NCI-H1436 treated with DMSO at 0.1 percent for 48 hours (cell line): ENCODE results near the gene MALRD1.

ENCODE experiments used
- DNase-seq: peaks from one replicate; lab custom pipeline; 2025; lab: John Stamatoyannopoulos, UW

The MALRD1 gene

GRCh38 chr10:19048489-19048888 is at the start of gene MALRD1:
Gene MALRD1 (plus strand): TSS chr10:19048801. CDS start chr10:19048939, 138 bp downstream.
- DNase-seq, result no peak

DNA sequence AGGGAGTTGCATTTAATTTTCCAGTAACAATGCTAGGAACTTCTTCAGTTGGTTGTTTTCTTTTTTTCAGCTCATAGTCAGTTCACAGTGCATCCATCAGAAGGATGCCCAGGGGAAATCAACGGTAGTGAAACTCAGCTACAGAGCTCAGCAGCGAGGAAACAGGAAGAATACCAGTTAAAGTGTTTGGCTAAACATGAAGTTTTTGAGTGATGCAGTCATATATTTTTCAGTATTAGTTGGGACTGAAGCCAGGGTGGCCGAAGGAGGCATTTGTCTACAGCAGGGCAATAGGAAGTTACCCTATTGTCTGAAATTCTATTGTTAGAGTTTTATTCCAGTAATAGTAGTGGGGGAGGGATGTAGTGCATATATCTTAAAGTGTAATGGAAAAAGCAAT is 45.3 kb upstream of the MALRD1 start:
- no peak for DNase-seq

- DNase-seq, result no peak
Measured at GRCh38 chr10:19012111-19012510, 36.5 kb upstream of the MALRD1 start.

- no peak for DNase-seq
Measured at GRCh38 chr10:19014034-19014433, 34.6 kb upstream of the MALRD1 start.

DNA sequence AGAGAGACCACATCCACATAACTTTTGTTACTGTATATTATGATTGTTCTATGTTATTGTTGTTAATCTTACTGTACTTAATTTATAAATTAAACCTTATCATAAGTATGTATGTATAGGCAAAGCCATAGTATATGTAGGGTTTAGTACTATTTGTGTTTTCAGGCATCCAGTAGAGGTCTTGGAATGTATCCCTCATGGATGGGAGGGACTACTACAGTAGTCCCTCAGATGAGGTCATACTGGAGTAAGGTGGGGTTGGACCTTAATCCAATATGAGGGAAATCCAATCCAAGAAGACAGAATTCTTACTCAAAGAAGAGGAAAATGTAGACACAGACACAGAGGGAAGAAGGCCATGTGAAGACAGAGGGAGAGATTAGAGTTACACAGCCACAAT is 34.1 kb upstream of the MALRD1 start:
- no peak for DNase-seq

GRCh38 chr10:19017116-19017890 is 31.3 kb upstream of the MALRD1 start:
- DNase-seq, result no peak

- no peak for DNase-seq
Measured at GRCh38 chr10:19021162-19021561, 27.4 kb upstream of the MALRD1 start.

- no peak for DNase-seq
Measured at GRCh38 chr10:19024611-19025010, 24.0 kb upstream of the MALRD1 start.

GRCh38 chr10:19031763-19032162 is 16.8 kb upstream of the MALRD1 start:
- no peak for DNase-seq

DNA sequence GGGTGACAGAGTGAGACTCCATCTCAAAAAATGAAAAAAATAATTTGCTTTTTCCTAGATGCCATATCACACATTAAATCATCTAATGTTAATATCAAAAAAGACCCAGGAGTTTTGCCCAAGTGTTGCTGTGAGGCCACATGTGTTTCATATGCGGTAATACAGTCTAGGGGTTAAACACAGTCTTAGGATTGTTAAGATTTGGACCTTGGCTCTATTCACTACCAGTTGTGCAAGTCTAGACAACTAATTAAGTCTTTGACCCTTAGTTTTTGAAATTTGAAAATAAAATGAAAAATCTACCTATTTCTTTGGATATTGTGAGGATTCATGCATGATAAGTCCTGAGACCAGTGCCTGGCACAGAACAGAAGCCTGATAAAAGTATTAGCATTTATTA is 14.9 kb upstream of the MALRD1 start:
- no peak for DNase-seq

GRCh38 chr10:19041171-19041570 is 7.4 kb upstream of the MALRD1 start:
- DNase-seq, result peak; percentile 16

DNA sequence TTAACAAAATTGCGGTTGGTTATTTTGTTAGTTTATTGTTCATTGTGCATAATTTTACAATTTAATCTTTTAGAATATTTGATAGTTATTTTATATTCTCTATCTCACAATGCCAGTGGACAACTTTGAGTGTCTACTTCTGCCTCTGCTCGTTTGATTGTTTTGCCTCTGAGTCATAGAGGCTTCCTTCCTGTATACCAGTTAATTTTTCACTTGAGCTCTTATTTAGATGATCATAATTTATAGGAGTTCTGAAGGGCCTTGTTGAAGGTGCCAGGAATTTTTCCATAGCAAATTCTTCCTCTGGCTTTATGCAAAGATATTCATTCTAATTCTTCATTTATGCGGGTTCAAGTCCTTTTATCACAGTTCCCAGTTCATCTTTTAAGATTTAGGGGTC is 5.2 kb upstream of the MALRD1 start:
- no peak for DNase-seq

GRCh38 chr10:19046679-19047078 is 1.9 kb upstream of the MALRD1 start:
- DNase-seq, result no peak

DNA sequence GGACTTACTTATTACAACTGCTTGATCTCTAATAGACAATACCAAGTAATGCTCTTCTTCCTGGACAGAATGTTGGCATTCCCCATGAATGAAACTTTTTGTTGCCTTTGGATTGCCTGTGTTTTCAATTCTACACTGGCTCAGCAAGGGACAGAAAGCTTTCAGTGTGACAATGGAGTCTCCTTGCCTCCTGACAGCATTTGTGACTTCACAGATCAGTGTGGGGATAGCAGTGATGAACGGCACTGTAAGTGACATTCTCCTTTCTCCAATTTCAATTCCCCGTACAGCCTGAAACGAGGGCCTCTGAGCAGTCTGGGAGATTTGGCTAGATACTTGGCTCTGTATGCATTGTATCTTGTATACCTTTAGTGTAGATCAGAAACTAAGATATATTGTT is 290 bp downstream of the MALRD1 start:
- no peak for DNase-seq

- DNase-seq, result no peak
Measured at GRCh38 chr10:19049567-19049966, 966 bp downstream of the MALRD1 start.

DNA sequence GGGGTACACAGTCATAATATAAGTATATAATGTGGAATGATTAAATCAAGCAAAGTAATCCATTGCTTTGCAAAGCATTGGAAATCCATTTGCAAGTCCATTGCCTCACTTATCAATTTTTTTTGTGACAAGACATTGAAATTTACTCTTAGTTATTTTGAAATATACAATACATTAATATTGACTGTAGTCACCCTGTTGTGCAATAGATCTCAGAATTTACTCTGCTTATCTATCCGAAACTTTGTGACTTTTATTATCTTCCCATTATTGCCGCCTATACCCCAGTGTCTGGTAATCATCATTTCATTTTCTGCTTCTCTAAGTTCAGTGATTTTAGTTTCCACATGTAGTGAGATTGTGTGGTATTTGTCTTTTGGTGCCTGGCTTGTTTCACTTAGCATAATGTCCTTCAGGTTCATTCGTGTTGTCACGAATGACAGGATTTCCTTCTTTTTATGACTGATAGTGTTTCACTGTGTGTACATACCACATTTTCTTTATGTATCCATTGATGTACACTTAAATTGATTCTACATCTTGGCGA is 5.8 kb downstream of the MALRD1 start:
- DNase-seq, result no peak

- no peak for DNase-seq
Measured at GRCh38 chr10:19058046-19058445, 9.4 kb downstream of the MALRD1 start.

GRCh38 chr10:19063986-19064385 is 15.4 kb downstream of the MALRD1 start:
- no peak for DNase-seq

DNA sequence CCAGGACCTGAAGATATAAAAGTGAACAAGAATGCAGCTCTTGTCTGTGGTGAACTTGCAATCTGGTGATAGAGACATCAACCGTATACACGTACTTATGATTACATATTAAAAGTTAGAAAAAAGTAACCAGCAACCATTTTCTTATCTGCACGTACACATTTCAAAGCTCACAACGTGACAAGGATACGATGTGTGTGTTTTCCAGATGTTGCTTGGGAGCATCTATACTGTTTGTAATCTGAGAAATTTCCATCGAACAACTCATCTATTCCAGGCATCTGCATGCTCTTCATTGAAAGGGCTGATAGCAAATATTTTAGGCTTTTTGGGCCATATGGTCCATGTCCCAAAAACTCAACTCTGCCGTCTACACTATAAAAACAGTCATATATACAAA is 23.3 kb downstream of the MALRD1 start:
- DNase-seq, result no peak

GRCh38 chr10:19077276-19077675 is 28.7 kb downstream of the MALRD1 start:
- DNase-seq, result no peak

GRCh38 chr10:19096501-19097073 is 48.0 kb downstream of the MALRD1 start:
- no peak for DNase-seq

DNA sequence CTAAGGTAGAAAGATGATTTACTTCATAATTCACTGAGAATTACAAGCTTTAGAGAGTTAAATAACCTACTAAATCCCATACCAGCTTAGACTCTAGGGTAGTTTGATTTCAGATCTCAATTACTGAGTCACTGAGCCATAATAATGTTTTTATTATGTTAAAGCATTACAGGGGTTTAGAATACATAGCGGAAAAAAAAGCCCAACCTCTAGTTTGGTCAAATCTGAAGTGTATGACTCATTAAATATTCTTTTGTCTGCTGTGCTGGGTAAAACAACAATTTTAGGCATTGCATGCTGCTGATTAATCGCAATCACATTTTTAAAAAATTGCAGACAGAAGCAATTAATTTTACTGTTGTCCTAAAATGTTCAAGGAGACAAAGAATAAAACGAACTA is 48.5 kb downstream of the MALRD1 start:
- no peak for DNase-seq

GRCh38 chr10:19098803-19099202 is 50.2 kb downstream of the MALRD1 start:
- no peak for DNase-seq

DNA sequence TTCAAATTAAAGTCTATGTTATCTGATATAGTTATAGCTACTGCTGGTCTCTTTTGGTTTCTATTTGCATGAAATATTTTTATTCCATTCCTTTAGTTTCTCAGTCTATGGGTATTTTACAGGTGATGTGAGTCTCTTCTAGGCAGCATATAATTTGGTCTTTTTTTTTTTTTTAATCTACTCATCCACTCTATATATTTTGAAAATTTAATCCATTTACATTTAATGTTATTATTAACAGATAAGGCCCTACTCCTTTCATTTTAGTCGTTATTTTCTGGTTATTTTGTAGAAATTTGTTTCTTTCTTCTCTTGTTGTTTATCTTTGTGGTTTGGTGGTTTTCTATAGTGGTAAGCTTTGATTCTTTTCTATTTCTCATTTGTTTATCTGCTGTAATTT is 58.8 kb downstream of the MALRD1 start:
- DNase-seq, result no peak
